HEK293 (cell line): Measurements from ENCODE around the gene HSPA4.

Experiments used
- ZIC2 ChIP-seq: fragments of 450-650 bp; formaldehyde crosslinking; IDR thresholded peaks from 2 replicates; pipeline ENCODE4 v1.5.1; 2016; ENCODE audit warnings: missing biosample characterization, missing genetic modification characterization
- TF ChIP-seq, protein P1 (sequence below): fragments of 450-650 bp; formaldehyde crosslinking; IDR thresholded peaks from 2 replicates; pipeline ENCODE4 v1.5.1; 2016; ENCODE audit warnings: missing biosample characterization, missing genetic modification characterization

- TF ChIP-seq, protein P1, sequence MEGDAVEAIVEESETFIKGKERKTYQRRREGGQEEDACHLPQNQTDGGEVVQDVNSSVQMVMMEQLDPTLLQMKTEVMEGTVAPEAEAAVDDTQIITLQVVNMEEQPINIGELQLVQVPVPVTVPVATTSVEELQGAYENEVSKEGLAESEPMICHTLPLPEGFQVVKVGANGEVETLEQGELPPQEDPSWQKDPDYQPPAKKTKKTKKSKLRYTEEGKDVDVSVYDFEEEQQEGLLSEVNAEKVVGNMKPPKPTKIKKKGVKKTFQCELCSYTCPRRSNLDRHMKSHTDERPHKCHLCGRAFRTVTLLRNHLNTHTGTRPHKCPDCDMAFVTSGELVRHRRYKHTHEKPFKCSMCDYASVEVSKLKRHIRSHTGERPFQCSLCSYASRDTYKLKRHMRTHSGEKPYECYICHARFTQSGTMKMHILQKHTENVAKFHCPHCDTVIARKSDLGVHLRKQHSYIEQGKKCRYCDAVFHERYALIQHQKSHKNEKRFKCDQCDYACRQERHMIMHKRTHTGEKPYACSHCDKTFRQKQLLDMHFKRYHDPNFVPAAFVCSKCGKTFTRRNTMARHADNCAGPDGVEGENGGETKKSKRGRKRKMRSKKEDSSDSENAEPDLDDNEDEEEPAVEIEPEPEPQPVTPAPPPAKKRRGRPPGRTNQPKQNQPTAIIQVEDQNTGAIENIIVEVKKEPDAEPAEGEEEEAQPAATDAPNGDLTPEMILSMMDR (tag by site-specific recombination), result no peak
- no peak for TF ChIP-seq ZIC2
Observed at GRCh38 chr5:133059621-133060020, 7.8 kb downstream of the HSPA4 start.
